Right atrium auricular region (tissue), 2 donors: ENCODE data around the gene ERVV-1. TPM values are rescaled to one million over a fixed set of nuclear protein-coding genes. Genes with fewer than 3 reads are reported as not detected.

Experiments
- DNase-seq: peaks from one replicate; pipeline ENCODE4 v3.0.0-alpha.2; 2019; ENCODE audit warnings: low spot score
- H3K27ac ChIP-seq, 2 donors: fragments of 200-600 bp; sonication (generic); 1 replicate in 1 of 2; 2 replicates in 1 of 2; pipeline ENCODE4 v1.5.1; 2016 to 2019
- H3K27me3 ChIP-seq, 2 donors: fragments of 200-600 bp; sonication (generic); one replicate each; pipeline versions ENCODE4 v1.5.1 to v1.6.0; 2017 to 2019
- H3K36me3 ChIP-seq: fragments of 200-600 bp; sonication (generic); one replicate; pipeline ENCODE4 v1.5.1; 2016
- H3K4me1 ChIP-seq, 2 donors: fragments of 200-600 bp; sonication (generic); one replicate each; pipeline versions ENCODE4 v1.5.1 to v1.6.0; 2017 to 2019
- H3K4me3 ChIP-seq, 2 donors: fragments of 200-600 bp; sonication (generic); 1 replicate in 1 of 2; 2 replicates in 1 of 2; pipeline ENCODE4 v1.5.1; 2017 to 2019; ENCODE audit warnings: mild to moderate bottlenecking in 1 of 2, moderate library complexity in 1 of 2
- H3K9me3 ChIP-seq, 2 donors: fragments of 200-600 bp; sonication (generic); one replicate each; pipeline ENCODE4 v1.5.1; 2019
- CTCF ChIP-seq, 2 donors: fragments of 200-600 bp; sonication (generic); IDR thresholded peaks; one replicate each; pipeline ENCODE4 v1.5.1; 2019; ENCODE audit warnings: antibody characterized with exemption in 2 of 2
- total RNA-seq, 2 donors: library from RNA; depleted of rRNA; stranded (reverse); fragments of >200 nt; gene quantifications; one replicate each; pipeline ENCODE4 v1.1.0, GENCODE V29; 2016

Gene ERVV-1
- total RNA-seq, 2 donors from 2014 or later = not detected

GRCh38 chr19:53047379-53047778, 33.7 kb downstream of the ERVV-1 start:
- Histone ChIP-seq H3K4me1 (no peaks in the 10 kb centered on the region), H3K27ac (no peak overlapping the region), H3K36me3 (no peaks in the 10 kb centered on the region), H3K27me3 (no peaks in the 10 kb centered on the region), H3K4me3 (no peak overlapping the region), H3K9me3 (peaks cover 4 to 13% of the 10 kb centered on the region in 2 donors)
- no peak for TF ChIP-seq CTCF (IDR thresholded peaks at IDR 0.05)
- no peak for DNase-seq

- peaks cover 0 to 10% of the 10 kb centered on the region in 2 donors for H3K4me1 ChIP-seq
- no peaks in the 10 kb centered on the region for H3K36me3 ChIP-seq
- H3K27me3 ChIP-seq = no peaks in the 10 kb centered on the region
- H3K9me3 ChIP-seq = peaks cover 0 to 7% of the 10 kb centered on the region in 2 donors
- TF ChIP-seq CTCF (IDR thresholded peaks at IDR 0.05) = no peak
- no peak overlapping the region for H3K27ac ChIP-seq
- DNase-seq = no peak
- H3K4me3 ChIP-seq = no peak overlapping the region
Measured at GRCh38 chr19:53055117-53055516, 41.4 kb downstream of the ERVV-1 start.

- TF ChIP-seq CTCF (IDR thresholded peaks at IDR 0.05) = no peak
- peak overlapping the region; percentile 28 to 41 for H3K4me3 ChIP-seq
- DNase-seq = no peak
- peaks cover 0 to 10% of the 10 kb centered on the region in 2 donors for H3K4me1 ChIP-seq
- no peaks in the 10 kb centered on the region for H3K27me3 ChIP-seq
- H3K36me3 ChIP-seq = no peaks in the 10 kb centered on the region
- peaks cover 0 to 9% of the 10 kb centered on the region in 2 donors for H3K9me3 ChIP-seq
- H3K27ac ChIP-seq = no peak overlapping the region
Measured at GRCh38 chr19:53057904-53058580, 44.3 kb downstream of the ERVV-1 start.

Other genes with a start within 250 kb of the ERVV-1 start
- 1 to 10 TPM; 1.3 to 2.4 TPM for gene ZNF600, start 227.1 kb upstream of the ERVV-1 start, total RNA-seq
- gene ZNF28, start 192.3 kb upstream of the ERVV-1 start, total RNA-seq = 1 to 10 TPM; 4.4 to 8.1 TPM
- gene ZNF468, start 156.3 kb upstream of the ERVV-1 start, total RNA-seq = 10 to 100 TPM in 1 of 2 donors, 1 to 10 TPM in 1; 7.1 to 13.8 TPM
- 1 to 10 TPM; 5.3 to 9.3 TPM for gene ZNF320, start 116.3 kb upstream of the ERVV-1 start, total RNA-seq
- 1 to 10 TPM in 1 of 2 donors, under 1 TPM in 1; 0.74 to 1.3 TPM for gene ZNF888, start 90.5 kb upstream of the ERVV-1 start, total RNA-seq
- 1 to 10 TPM; 3.9 to 5.5 TPM for gene ZNF816, start 51.0 kb upstream of the ERVV-1 start, total RNA-seq
- not detected for gene ERVV-2, start 30.8 kb downstream of the ERVV-1 start, total RNA-seq
- gene ZNF160, start 89.5 kb downstream of the ERVV-1 start, total RNA-seq = 10 to 100 TPM; 16.6 to 19.2 TPM
- 10 to 100 TPM; 14.1 to 24.7 TPM for gene ZNF415, start 119.0 kb downstream of the ERVV-1 start, total RNA-seq
- gene ZNF347, start 145.1 kb downstream of the ERVV-1 start, total RNA-seq = 1 to 10 TPM; 4.1 to 5.1 TPM
- 1 to 10 TPM; 1.1 to 2.2 TPM for gene ZNF665, start 179.4 kb downstream of the ERVV-1 start, total RNA-seq
- 10 to 100 TPM; 10.7 to 21.3 TPM for gene ZNF677, start 241.0 kb downstream of the ERVV-1 start, total RNA-seq
- gene VN1R2, start 244.4 kb downstream of the ERVV-1 start, total RNA-seq = not detected